Measurements from ENCODE around the gene TEDDM1.

- TF ChIP-seq POLR2A (IDR thresholded peaks at IDR 0.05) = peak in 1 of 2 donors; percentile 16
- no peak for TF ChIP-seq CTCF (IDR thresholded peaks at IDR 0.05)
- TF ChIP-seq EP300 (IDR thresholded peaks at IDR 0.05) = peak in 1 of 2 donors; percentile 68
These were observed 16.0 kb downstream of the TEDDM1 start for GRCh38 chr1:182384387-182384960.
